Karpas-422 (cell line): ENCODE data around the gene CWC27. TPM values are rescaled to one million over a fixed set of nuclear protein-coding genes. Genes with fewer than 3 reads are reported as not detected.

Source experiments
- DNase-seq: peaks from one replicate; pipeline ENCODE4 v3.0.0-alpha.2; 2015
- H2AFZ ChIP-seq: fragments of 200-600 bp; sonication (generic); 2 replicates; pipeline ENCODE4 v1.6.1; 2014; ENCODE audit warnings: antibody characterized with exemption, low read length, mixed read lengths
- H3K27ac ChIP-seq: fragments of 200-600 bp; sonication (generic); 2 replicates; pipeline ENCODE4 v1.5.1; 2014; ENCODE audit warnings: mild to moderate bottlenecking, low read length, moderate library complexity
- H3K27me3 ChIP-seq: fragments of 200-600 bp; sonication (generic); 2 replicates; pipeline ENCODE4 v1.6.1; 2014; ENCODE audit warnings: low read length, mixed read lengths
- H3K36me3 ChIP-seq: fragments of 200-600 bp; sonication (generic); 2 replicates; pipeline ENCODE4 v1.6.1; 2014; ENCODE audit warnings: low read length, mixed read lengths; ENCODE audit not compliant: insufficient read depth
- H3K4me1 ChIP-seq: fragments of 200-600 bp; sonication (generic); 2 replicates; pipeline ENCODE4 v1.6.1; 2014; ENCODE audit warnings: mild to moderate bottlenecking, low read length, mixed read lengths
- H3K4me2 ChIP-seq: fragments of 200-600 bp; sonication (generic); 2 replicates; pipeline ENCODE4 v1.6.1; 2014; ENCODE audit warnings: low read length, low read depth, mild to moderate bottlenecking; ENCODE audit not compliant: poor library complexity, severe bottlenecking
- H3K4me3 ChIP-seq: fragments of 200-600 bp; sonication (generic); 2 replicates; pipeline ENCODE4 v1.5.1; 2014; ENCODE audit warnings: mild to moderate bottlenecking, antibody characterized with exemption, low read length, mixed read lengths
- H3K79me2 ChIP-seq: fragments of 200-600 bp; sonication (generic); 2 replicates; pipeline ENCODE4 v1.6.1; 2014; ENCODE audit warnings: mild to moderate bottlenecking, low read length, mixed read lengths
- H3K9ac ChIP-seq: fragments of 200-600 bp; sonication (generic); 2 replicates; pipeline ENCODE4 v1.6.0; 2014; ENCODE audit warnings: low read length
- H3K9me2 ChIP-seq: fragments of 200-600 bp; sonication (generic), shearing (Covaris generic); replicated peaks from 2 replicates; pipeline ENCODE4 v1.6.0; 2014; ENCODE audit warnings: mild to moderate bottlenecking, low read length, moderate library complexity; ENCODE audit not compliant: insufficient read depth
- H3K9me3 ChIP-seq: fragments of 300-700, 200-600 bp; sonication (generic); 2 replicates; pipeline ENCODE4 v1.6.1; 2014; ENCODE audit warnings: low read length, mixed read lengths
- H4K20me1 ChIP-seq: fragments of 200-600 bp; sonication (generic); 2 replicates; pipeline ENCODE4 v1.6.1; 2014; ENCODE audit warnings: mild to moderate bottlenecking, antibody characterized with exemption, low read length, low read depth; ENCODE audit not compliant: insufficient read depth
- total RNA-seq: library from RNA; depleted of rRNA; stranded (reverse); fragments of >200 nt; shearing (Covaris generic); gene quantifications from 2 replicates; pipeline ENCODE4 v1.2.3, GENCODE V29; 2014; ENCODE audit warnings: low replicate concordance

The CWC27 gene
- total RNA-seq, 1 experiment from 2014 or later: 24.5 TPM

DNA sequence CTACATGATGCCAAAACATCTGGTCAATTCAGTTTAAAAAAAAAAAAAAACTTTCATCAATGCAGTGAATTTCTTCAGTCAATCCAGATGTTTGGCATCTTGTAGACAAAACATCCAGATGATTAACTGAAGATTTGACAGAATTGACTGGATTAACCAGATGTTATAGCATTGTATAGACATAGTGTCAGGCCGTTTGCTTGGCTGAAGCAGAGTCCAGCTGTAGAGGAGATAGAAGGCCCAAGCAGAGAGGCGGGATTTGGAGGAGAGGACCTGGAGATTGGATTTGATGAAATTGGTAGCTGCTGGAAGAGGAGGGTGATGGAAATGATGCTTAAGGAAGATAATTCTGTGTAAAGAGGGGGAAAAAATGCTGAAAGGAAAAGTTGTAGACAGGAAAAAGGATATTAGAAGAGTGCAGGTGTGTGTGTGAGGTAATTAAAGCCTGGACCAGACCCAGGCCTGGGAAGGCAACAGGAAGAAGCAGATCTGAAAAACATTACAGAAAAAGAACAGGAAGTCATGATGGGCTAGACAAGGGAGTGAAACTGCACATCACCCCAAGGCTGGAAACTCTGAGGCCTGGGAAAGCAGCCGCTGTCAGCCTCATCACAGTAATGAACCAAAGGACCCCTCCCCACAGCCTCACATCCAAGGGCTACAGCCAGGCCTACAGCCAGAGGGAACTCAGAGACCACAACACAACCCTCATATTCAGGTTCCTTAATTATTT, 258.3 kb downstream of the CWC27 start:
- no peak overlapping the region for H3K27ac ChIP-seq
- no peaks in the 10 kb centered on the region for H4K20me1 ChIP-seq
- no peak overlapping the region for H3K4me3 ChIP-seq
- H3K9ac ChIP-seq: no peak overlapping the region
- H3K4me2 ChIP-seq: no peak overlapping the region
- no peaks in the 10 kb centered on the region for H3K79me2 ChIP-seq
- H3K27me3 ChIP-seq: no peaks in the 10 kb centered on the region
- no peaks in the 10 kb centered on the region for H3K4me1 ChIP-seq
- no peak overlapping the region for H2AFZ ChIP-seq
- H3K9me3 ChIP-seq: no peaks in the 10 kb centered on the region
- no peak for DNase-seq
- no peaks in the 10 kb centered on the region for H3K36me3 ChIP-seq
- H3K9me2 ChIP-seq: no peaks in the 10 kb centered on the region

- Histone ChIP-seq H3K36me3 (no peaks in the 10 kb centered on the region), H3K9me2 (no peaks in the 10 kb centered on the region), H3K4me2 (no peak overlapping the region), H3K27ac (no peak overlapping the region), H2AFZ (no peak overlapping the region), H3K9ac (no peak overlapping the region), H3K79me2 (no peaks in the 10 kb centered on the region), H3K4me1 (no peaks in the 10 kb centered on the region), H3K9me3 (no peaks in the 10 kb centered on the region), H3K4me3 (no peak overlapping the region), H3K27me3 (no peaks in the 10 kb centered on the region), H4K20me1 (no peaks in the 10 kb centered on the region)
- DNase-seq: no peak
Observed at GRCh38 chr5:65029178-65029577, 260.4 kb downstream of the CWC27 start.

DNA sequence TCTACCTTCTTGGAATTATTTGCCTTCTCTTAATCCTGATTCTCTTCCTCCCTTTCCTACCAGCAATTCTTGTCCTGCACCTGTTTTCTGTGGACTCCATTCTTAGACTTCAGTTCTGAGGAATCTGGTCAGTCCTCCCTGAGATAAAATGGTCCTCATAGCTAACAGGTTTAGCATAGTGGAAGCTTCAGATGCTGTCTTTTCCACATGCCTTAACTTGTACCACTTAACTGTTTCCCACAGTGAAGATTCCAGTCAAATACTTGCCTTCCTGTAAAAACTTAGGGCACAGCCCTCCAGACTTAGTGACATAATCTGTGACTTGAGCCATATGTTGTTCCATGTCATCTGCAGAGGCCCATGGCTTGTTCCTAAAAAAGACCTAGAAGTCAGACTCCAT, 261.3 kb downstream of the CWC27 start:
- no peaks in the 10 kb centered on the region for H3K36me3 ChIP-seq
- no peak overlapping the region for H3K4me3 ChIP-seq
- H3K4me2 ChIP-seq: no peak overlapping the region
- H3K4me1 ChIP-seq: peaks cover 4% of the 10 kb centered on the region
- H4K20me1 ChIP-seq: no peaks in the 10 kb centered on the region
- DNase-seq: no peak
- H3K9me3 ChIP-seq: no peaks in the 10 kb centered on the region
- no peak overlapping the region for H2AFZ ChIP-seq
- no peak overlapping the region for H3K9ac ChIP-seq
- no peaks in the 10 kb centered on the region for H3K79me2 ChIP-seq
- H3K9me2 ChIP-seq: no peaks in the 10 kb centered on the region
- H3K27me3 ChIP-seq: no peaks in the 10 kb centered on the region
- no peak overlapping the region for H3K27ac ChIP-seq

DNA sequence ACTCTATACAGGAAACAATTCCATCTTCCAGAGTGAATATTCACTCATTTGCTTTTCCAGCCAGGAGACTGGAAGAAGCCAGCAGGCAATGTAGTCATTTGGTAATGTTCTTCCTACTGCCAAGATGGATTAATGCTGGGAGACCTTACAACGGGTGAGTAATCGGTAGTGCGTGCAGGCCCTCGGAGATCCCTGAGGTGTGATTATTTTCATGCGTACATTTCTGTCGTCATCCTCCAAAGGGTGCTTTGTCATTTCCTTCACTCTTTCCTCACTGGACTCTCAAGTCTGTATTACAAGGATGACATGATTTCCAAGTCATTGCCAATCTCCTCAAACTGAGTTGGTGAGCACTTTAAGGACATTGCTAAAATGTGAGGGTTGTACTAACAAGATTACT, 263.5 kb downstream of the CWC27 start:
- no peak overlapping the region for H3K27ac ChIP-seq

GRCh38 chr5:65034029-65034812, 265.5 kb downstream of the CWC27 start:
- H3K9me3 ChIP-seq: no peaks in the 10 kb centered on the region
- H2AFZ ChIP-seq: no peak overlapping the region
- DNase-seq: no peak
- H3K4me2 ChIP-seq: no peak overlapping the region
- no peaks in the 10 kb centered on the region for H4K20me1 ChIP-seq
- H3K9ac ChIP-seq: no peak overlapping the region
- peaks cover 14% of the 10 kb centered on the region for H3K4me1 ChIP-seq
- H3K9me2 ChIP-seq: no peaks in the 10 kb centered on the region
- no peak overlapping the region for H3K27ac ChIP-seq
- no peaks in the 10 kb centered on the region for H3K27me3 ChIP-seq
- no peak overlapping the region for H3K4me3 ChIP-seq
- no peaks in the 10 kb centered on the region for H3K36me3 ChIP-seq
- no peaks in the 10 kb centered on the region for H3K79me2 ChIP-seq

More for the DNA sequence above, 263.5 kb downstream of the CWC27 start:
- Histone ChIP-seq H3K4me3 (no peak overlapping the region), H3K9ac (no peak overlapping the region), H3K9me2 (no peaks in the 10 kb centered on the region), H3K27me3 (no peaks in the 10 kb centered on the region), H4K20me1 (no peaks in the 10 kb centered on the region), H2AFZ (no peak overlapping the region), H3K36me3 (no peaks in the 10 kb centered on the region), H3K4me1 (peaks cover 12% of the 10 kb centered on the region), H3K79me2 (no peaks in the 10 kb centered on the region), H3K9me3 (no peaks in the 10 kb centered on the region), H3K4me2 (no peak overlapping the region)
- DNase-seq: no peak

- peak overlapping the region; percentile 61; the same call in 1 of the 2 replicates for H3K4me3 ChIP-seq
- H3K9ac ChIP-seq: peak overlapping the region; percentile 61; the same call in 1 of the 2 replicates
- peak overlapping the region; percentile 63 for H3K4me2 ChIP-seq
Observed at GRCh38 chr5:65034813-65035209, 266.1 kb downstream of the CWC27 start.

GRCh38 chr5:65035211-65036206, 266.8 kb downstream of the CWC27 start:
- peak overlapping the region; percentile 84 for H2AFZ ChIP-seq
- no peaks in the 10 kb centered on the region for H3K9me2 ChIP-seq
- H3K9ac ChIP-seq: peak overlapping the region; percentile 61

More at GRCh38 chr5:65034813-65035209, 266.1 kb downstream of the CWC27 start:
- DNase-seq: no peak
- peaks cover 14% of the 10 kb centered on the region for H3K4me1 ChIP-seq
- no peaks in the 10 kb centered on the region for H3K27me3 ChIP-seq
- H3K27ac ChIP-seq: no peak overlapping the region
- no peaks in the 10 kb centered on the region for H4K20me1 ChIP-seq
- H3K9me3 ChIP-seq: no peaks in the 10 kb centered on the region
- H2AFZ ChIP-seq: peak overlapping the region; percentile 84; the same call in 1 of the 2 replicates
- no peaks in the 10 kb centered on the region for H3K79me2 ChIP-seq
- no peaks in the 10 kb centered on the region for H3K9me2 ChIP-seq
- H3K36me3 ChIP-seq: no peaks in the 10 kb centered on the region

More at GRCh38 chr5:65035211-65036206, 266.8 kb downstream of the CWC27 start:
- Histone ChIP-seq H4K20me1 (no peaks in the 10 kb centered on the region), H3K27me3 (no peaks in the 10 kb centered on the region), H3K27ac (no peak overlapping the region), H3K9me3 (no peaks in the 10 kb centered on the region), H3K4me1 (peaks cover 14% of the 10 kb centered on the region), H3K36me3 (no peaks in the 10 kb centered on the region), H3K4me3 (peak overlapping the region; percentile 61), H3K4me2 (peak overlapping the region; percentile 63), H3K79me2 (no peaks in the 10 kb centered on the region)
- peak; percentile 67 for DNase-seq
